NCI-H1694 treated with DMSO at 0.1 percent for 48 hours (cell line): ENCODE results near the gene STIMATE.

Experiments
- DNase-seq: peaks from one replicate; lab custom pipeline; 2025; lab: John Stamatoyannopoulos, UW

The STIMATE gene

DNA sequence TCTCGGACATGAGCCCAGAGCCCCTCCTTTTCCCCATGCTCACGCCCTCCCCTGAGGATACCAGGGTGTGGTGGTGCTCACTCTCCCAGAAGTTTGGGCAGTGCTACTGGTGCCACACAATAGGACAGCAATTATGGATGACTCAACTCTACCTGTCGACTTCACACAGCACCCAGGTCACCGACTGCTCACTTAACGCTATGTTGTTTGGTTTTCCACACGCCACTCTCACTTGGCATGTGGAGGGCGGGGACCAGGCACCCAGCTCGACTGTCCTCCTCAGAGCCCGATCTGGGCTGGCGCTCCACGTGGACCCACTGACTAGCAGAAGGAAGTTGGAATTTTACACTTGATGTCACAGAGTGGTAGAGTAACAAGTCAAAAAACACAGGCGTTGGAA, 30.9 kb downstream of the STIMATE start:
- DNase-seq, result no peak

- no peak for DNase-seq
Observed at GRCh38 chr3:52865994-52866393, 31.4 kb downstream of the STIMATE start.

DNA sequence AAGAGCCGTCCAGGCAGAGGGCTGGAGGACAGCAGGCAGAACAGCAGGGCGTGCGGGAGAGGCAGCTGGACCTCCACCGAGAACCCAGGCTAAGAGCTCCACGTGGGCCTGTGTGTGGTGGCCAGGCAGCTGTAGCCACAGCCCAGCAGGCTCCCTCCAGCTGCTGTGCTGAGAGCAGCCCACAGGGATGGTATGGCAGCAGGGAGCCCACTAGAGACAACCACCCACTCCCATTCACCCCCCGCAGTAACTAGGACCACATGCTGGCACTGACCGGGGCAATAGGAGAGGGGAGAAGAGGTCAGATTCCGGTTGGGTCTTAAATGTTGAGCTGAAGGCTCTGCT, 37.0 kb downstream of the STIMATE start:
- no peak for DNase-seq

- DNase-seq, result no peak
Observed at GRCh38 chr3:52859686-52860423, 37.5 kb downstream of the STIMATE start.

GRCh38 chr3:52857864-52858263, 39.5 kb downstream of the STIMATE start:
- no peak for DNase-seq

DNA sequence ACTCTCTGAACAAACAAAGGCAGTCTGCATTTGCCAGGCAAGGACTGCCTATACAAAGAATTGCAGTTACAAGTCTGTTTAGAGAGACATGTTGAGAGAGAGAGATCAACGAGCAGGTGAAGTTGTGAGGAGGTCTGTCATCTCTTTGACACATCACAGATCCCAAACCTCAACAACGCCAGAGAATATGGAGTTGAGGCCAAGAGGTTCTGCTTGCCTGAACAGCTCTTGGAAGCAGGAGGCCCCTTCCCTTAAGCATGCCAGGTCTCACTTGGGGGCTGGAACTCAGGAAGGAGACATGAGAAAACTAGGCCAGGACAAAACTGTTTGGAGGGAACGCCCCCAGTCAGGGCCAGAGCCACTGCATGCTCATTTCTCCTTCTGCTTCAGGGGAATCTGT, 40.2 kb downstream of the STIMATE start:
- DNase-seq, result no peak

GRCh38 chr3:52856666-52857065, 40.7 kb downstream of the STIMATE start:
- DNase-seq, result no peak

DNA sequence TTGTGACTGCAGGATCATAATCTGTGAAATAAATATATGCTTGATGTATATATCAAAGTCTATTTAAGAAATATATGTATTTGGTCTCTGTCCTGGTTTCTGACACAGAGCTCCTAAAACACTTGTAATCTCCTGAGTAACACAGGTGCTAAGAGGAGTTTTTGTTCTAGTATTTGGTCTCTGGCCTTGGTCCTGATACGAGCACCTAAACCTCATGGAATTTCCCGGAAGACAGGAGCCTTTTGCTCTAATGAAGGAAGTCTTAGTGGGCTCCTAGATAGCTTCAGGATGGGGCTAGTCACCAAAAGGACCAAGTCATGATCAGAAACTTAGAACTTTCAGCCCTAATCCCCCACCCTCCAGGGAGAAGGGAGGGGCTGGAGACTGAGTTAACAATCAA, 43.3 kb downstream of the STIMATE start:
- DNase-seq, result no peak

DNA sequence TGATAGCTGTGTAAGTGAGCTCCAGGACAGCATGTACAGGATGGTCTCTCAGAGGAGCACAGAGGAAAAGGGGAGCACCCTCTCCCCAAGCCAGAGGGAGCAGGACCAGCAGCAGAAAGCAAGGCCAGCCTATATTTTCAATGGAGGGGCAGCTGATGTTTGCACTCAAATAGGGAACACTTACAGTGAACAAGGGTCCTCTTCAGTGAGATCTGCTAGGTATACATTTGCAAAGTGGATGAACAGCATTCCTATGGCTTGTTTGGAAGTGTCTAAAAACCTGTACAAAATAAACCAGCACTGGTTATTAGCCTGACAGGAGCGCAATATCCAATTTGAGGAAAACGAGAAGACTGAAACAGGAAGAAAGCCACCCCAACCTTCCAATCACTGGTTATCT, 44.9 kb downstream of the STIMATE start:
- DNase-seq, result no peak

GRCh38 chr3:52851348-52851747, 46.0 kb downstream of the STIMATE start:
- peak; percentile 35 for DNase-seq

DNA sequence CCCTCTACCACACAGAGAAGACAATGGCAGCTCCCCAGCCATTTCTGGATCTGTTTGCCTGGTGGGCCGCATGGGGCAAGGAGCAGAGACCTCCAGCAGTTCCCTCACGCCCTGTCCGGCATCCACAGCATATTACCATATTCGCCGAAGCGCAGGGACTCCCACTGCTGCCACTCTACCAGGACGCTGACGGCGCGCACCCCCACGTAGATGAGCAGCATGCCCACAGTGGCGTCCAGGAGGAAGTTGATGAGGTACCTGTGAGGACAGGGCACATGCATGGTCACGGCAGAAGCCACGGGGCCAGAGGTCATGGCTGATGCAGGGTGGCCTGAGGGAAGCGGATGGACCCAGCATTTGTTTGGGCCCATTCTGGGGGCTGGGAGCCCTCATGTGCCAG, 47.7 kb downstream of the STIMATE start:
- DNase-seq, result no peak

DNA sequence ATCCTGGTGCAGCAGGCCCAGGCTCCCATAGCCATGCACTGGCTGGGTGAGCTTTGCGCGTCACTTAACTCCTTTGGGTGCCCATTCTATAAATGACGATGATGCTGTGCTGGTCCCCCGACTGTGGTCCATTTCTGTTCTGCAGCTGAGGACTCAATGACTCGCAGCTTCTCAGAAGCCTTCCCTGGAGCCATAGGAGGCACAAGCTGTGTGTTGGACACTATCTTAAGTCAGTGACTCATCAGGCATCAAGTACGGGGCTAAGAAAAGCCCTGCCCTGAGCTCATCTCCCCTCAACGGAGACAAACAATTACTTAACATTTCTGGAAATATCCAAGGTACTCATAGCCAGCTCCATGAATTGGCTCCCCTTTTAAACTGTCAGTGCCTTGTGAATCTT, 48.7 kb downstream of the STIMATE start:
- DNase-seq, result no peak

- no peak for DNase-seq
Observed at GRCh38 chr3:52847726-52848125, 49.6 kb downstream of the STIMATE start.

- no peak for DNase-seq
Observed at GRCh38 chr3:52847241-52847640, 50.1 kb downstream of the STIMATE start.

DNA sequence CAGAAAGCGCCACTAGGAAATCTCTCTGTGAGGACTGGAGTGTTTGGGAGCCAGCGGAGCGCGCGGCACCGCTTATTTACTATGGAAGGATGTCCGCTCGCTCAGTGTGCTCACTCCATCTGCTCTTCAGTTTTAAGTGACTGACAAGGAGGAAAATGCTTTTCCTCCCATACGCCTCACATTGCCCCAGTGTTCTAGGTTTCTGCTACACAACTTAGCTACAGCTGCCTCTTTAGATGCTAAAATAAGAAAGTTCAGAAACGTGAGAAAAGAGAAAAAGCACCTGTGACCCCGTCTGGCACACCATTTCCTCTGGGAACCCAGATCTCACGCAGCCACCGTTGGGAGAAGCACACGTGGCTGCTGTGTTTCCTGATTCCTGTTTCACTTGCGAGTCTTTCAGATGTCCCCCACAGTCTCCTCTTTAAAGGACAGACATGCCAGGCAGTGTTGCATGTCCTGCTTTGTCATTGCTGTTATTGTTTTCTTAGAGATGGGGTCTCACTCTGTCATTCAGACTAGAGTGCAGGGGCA, 50.8 kb downstream of the STIMATE start:
- DNase-seq, result no peak

DNA sequence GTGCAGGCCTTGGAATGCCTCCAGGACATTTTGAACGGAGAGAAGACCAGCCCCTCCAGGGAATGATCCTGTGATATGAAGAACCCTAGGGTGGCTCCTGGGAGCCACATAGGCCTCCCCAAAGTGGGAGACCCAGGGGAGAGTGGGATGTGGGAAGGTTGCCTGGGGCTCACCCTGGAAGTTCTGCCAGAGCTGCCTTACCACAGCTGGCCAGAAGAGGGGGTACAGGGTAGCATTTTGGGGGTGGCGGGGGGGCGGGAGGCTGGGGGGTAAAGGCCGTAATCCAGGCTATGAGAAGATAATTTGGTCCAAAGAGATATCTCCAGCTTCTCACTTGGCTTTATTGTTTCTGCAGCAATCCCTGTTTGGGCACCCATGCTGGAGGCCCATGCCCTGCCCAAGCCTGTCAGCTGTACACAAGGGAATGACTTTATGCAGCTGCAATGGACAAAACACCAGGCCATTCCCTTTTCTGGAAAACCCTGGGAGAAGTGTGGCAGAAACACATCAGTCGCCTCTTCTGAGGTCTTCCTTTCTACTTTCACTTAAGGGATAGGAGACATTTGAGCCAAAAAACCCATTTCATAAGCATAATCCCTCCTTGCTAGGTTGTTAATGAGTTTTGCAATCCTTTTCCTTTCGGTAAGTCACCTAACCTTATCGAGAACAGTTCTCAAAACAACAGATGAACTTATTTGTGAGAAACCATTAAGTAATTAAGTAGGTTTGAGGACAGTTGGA, 51.5 kb downstream of the STIMATE start:
- DNase-seq, result no peak

GRCh38 chr3:52845157-52845556, 52.2 kb downstream of the STIMATE start:
- no peak for DNase-seq

DNA sequence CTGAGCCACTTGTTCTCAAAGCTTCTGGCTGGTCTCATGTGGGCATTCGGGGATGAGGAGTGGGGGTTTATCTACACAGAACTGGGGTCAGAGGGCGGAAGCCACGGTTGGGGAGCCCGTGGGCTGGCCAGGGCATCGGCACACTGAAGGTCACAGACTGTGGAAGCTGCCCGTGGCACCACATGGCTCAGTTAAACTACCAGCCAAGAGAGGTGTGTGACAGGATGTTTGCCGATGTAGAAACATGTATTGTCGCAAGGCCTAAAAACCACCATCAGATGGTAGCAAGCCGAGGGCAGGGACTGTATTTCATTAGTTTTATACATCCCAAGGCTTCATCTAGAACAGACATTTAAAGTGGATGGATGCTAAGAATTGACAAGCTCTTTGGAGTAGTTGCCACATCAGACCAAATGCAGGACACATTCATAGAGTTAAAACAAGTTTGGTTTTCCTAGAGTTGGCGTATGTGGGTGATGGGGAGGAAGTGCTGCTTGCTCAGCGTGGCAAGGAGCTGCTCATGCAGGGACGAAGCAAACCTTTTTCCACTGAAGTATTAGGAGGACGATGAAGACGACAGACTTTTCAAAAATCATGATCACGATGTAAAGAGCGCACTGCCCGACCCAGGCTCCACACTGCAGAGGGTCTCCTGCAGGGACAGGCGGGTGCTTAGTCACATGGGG, 52.9 kb downstream of the STIMATE start:
- no peak for DNase-seq

- DNase-seq, result no peak
Observed at GRCh38 chr3:52843881-52844280, 53.5 kb downstream of the STIMATE start.

GRCh38 chr3:52843108-52843865, 54.1 kb downstream of the STIMATE start:
- no peak for DNase-seq

DNA sequence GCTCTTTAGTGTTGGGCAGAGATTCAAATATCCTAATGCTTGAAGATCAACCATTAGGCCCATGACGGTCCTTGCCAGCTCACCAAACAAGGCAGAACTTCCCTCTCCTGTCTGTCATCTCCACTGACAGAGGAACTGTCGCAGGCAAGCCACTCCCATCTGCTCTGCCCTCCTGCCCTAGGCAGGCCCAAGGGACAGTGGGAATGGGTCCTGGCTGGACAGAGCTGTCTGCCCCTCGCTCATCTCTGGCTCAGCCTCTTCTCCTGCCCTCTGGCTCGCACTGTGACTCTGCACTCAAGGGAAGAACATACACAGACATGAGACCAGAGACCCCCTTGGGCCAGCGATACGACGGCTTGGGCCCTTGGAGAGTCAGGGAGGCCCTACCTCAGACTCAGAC, 54.9 kb downstream of the STIMATE start:
- DNase-seq, result no peak

DNA sequence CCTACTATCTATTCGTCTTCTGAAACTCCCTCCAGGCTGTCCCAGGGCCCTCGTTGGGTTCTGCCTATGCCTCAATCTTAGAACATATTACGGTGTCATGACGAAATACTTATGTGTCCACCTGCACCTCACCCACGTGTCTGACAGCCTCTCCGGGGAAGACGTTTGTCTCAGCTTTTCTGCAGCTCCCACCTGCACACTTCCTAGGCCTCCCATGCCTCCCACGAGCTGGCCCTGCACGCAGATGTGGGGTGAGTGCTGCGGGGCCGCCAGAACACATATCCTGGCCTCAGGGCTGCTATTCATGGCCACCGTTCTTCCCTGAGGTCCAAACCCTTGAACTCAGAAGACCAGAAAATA, 55.4 kb downstream of the STIMATE start:
- no peak for DNase-seq
